Right lobe of liver (tissue), 6 donors: ENCODE data around the gene ARMC7. TPM values are rescaled to one million over a fixed set of nuclear protein-coding genes. Genes with fewer than 3 reads are reported as not detected.
A peak's percentile ranks its signal among the peaks of the same experiment; 100 is the strongest.

ENCODE experiments used
- ATAC-seq, 4 donors: fragments of 200-7000 bp; cut with Tn5 transposase; one replicate each; pipeline ENCODE4 v1.9.1; 2020; ENCODE audit warnings: mild to moderate bottlenecking in 4 of 4, moderate library complexity in 4 of 4
- DNase-seq, 3 donors: peaks; one replicate each; pipeline ENCODE4 v3.0.0-alpha.2; 2020
- H3K27ac ChIP-seq, 3 donors: fragments of 200-600 bp; one replicate each; pipeline ENCODE4 v1.8.0; 2022
- H3K27me3 ChIP-seq, 2 donors: fragments of 200-600 bp; one replicate each; pipeline ENCODE4 v1.8.0; 2022
- H3K36me3 ChIP-seq, 4 donors: fragments of 200-600 bp; sonication (generic) in 1 of 4; one replicate each; pipeline versions ENCODE4 v1.5.1 to v1.8.0; 2017 to 2022; ENCODE audit warnings: control low read depth in 1 of 4
- H3K4me1 ChIP-seq, 4 donors: fragments of 200-600 bp; sonication (generic) in 1 of 4; one replicate each; pipeline versions ENCODE4 v1.5.1 to v1.8.0; 2017 to 2022; ENCODE audit warnings: control low read depth in 1 of 4
- H3K4me3 ChIP-seq, 3 donors: fragments of 200-600 bp; one replicate each; pipeline ENCODE4 v1.8.0; 2022
- H3K9me3 ChIP-seq, 4 donors: fragments of 200-600 bp; sonication (generic) in 1 of 4; one replicate each; pipeline versions ENCODE4 v1.5.1 to v1.8.0; 2017 to 2022; ENCODE audit warnings: control low read depth in 1 of 4
- CTCF ChIP-seq, 4 donors: fragments of 200-600 bp in 3 of 4; fragments of 450-650 bp in 1 of 4; IDR thresholded peaks; one replicate each; pipeline versions ENCODE4 v1.5.1 to v1.8.0; 2016 to 2022; ENCODE audit warnings: antibody characterized with exemption in 4 of 4, mild to moderate bottlenecking in 2 of 4
- POLR2A ChIP-seq: fragments of 450-650 bp; IDR thresholded peaks from one replicate; pipeline ENCODE4 v1.6.1; 2017; ENCODE audit warnings: antibody characterized with exemption, mild to moderate bottlenecking
- WGBS: methylation state at CpG from one replicate; pipeline ENCODE4 v1.1.6; 2018; ENCODE audit warnings: low coverage, low lambda C conversion rate; ENCODE audit not compliant: insufficient coverage; ENCODE audit errors: missing lambda C conversion rate; 5-methylcytosine and 5-hydroxymethylcytosine counted together
- intact Hi-C, 2 donors: fragments of 100-400 bp; cut with DNase I; formaldehyde crosslinking; loops; one replicate each; pipeline versions ENCODE4 v1.11.2 to v1.14.1; 2022
- total RNA-seq, 6 experiments: library from RNA; depleted of rRNA in 2 of 6; stranded (reverse); fragments of >200 nt in 2 of 6; fragmentation: NEBNext Ultra II Directional in 3 of 6; extraction: Animal tissue kit (Norgen Biotek cat#: 25700) in 3 of 6; gene quantifications; one replicate each; pipeline versions ENCODE4 v1.1.0 to v1.2.4, GENCODE V29; 2016 to 2023
- donor health status: DM: no; HTN: yes; CAD: no.
- donor health status: DM: no; HTN: no; CAD: no.
- donor health status: DM: no; HTN: no; CAD: no.
- donor health status: DM: no; HTN: yes; CAD: no.
- donor health status: DM: no; HTN: yes; CAD: no.

The ARMC7 gene
- total RNA-seq, 6 experiments from 2014 or later: 4.7 to 6.3 (median 5.3) TPM

- no peak for ATAC-seq
- TF ChIP-seq CTCF (IDR thresholded peaks at IDR 0.05): no peak
- TF ChIP-seq POLR2A: no peak
- Histone ChIP-seq H3K36me3 (no peaks in the 10 kb centered on the region), H3K27me3 (no peaks in the 10 kb centered on the region), H3K27ac (peak overlapping the region in 1 of 3 donors; percentile 91), H3K4me3 (no peak overlapping the region), H3K9me3 (no peaks in the 10 kb centered on the region), H3K4me1 (peaks cover 0 to 44% (median 20%) of the 10 kb centered on the region in 4 donors)
- no peak for DNase-seq
- intact Hi-C loops: no loop called here
- 60% methylated on average over 6 of the region's 8 CpGs for WGBS
Observed at GRCh38 chr17:75079023-75079373, 30.8 kb upstream of the ARMC7 start.

GRCh38 chr17:75081611-75082540 lies 27.9 kb upstream of the ARMC7 start:
- no peak for DNase-seq
- Histone ChIP-seq H3K36me3 (no peaks in the 10 kb centered on the region), H3K27me3 (no peaks in the 10 kb centered on the region), H3K27ac (no peak overlapping the region), H3K4me1 (peaks cover 0 to 63% (median 31%) of the 10 kb centered on the region in 4 donors), H3K4me3 (no peak overlapping the region), H3K9me3 (no peaks in the 10 kb centered on the region)
- ATAC-seq: no peak
- TF ChIP-seq CTCF (IDR thresholded peaks at IDR 0.05) (no peak), POLR2A (no peak)
- intact Hi-C loops: no loop called here
- WGBS: 57% methylated on average over 5 of the region's 13 CpGs

GRCh38 chr17:75082683-75083082 lies 27.1 kb upstream of the ARMC7 start:
- peaks cover 0 to 65% (median 32%) of the 10 kb centered on the region in 4 donors for H3K4me1 ChIP-seq
- no peak for ATAC-seq
- no peak for DNase-seq
- WGBS: 58% methylated on average over 4 of the region's 6 CpGs
- no peak overlapping the region for H3K4me3 ChIP-seq
- H3K27ac ChIP-seq: no peak overlapping the region
- H3K27me3 ChIP-seq: no peaks in the 10 kb centered on the region
- TF ChIP-seq POLR2A (no peak), CTCF (IDR thresholded peaks at IDR 0.05) (no peak)
- H3K36me3 ChIP-seq: no peaks in the 10 kb centered on the region
- H3K9me3 ChIP-seq: no peaks in the 10 kb centered on the region
- intact Hi-C loops: no loop called here

- peak in 1 of 3 donors; percentile 89 for DNase-seq
- Histone ChIP-seq H3K27me3 (no peaks in the 10 kb centered on the region), H3K9me3 (no peaks in the 10 kb centered on the region), H3K27ac (peak overlapping the region; percentile 72 to 74 (median 73)), H3K36me3 (no peaks in the 10 kb centered on the region), H3K4me1 (peaks cover 0 to 52% (median 22%) of the 10 kb centered on the region in 4 donors), H3K4me3 (no peak overlapping the region)
- peak; percentile 50 to 72 (median 58) for ATAC-seq
- WGBS: 15% methylated on average over 13 of the region's 14 CpGs
- TF ChIP-seq POLR2A (no peak), CTCF (IDR thresholded peaks at IDR 0.05) (peak in 1 of 4 donors; percentile 11)
- intact Hi-C loops: no loop called here
Observed at GRCh38 chr17:75084039-75084660, 25.6 kb upstream of the ARMC7 start.
